ENCODE results near the gene RSPO1.

The RSPO1 gene

GRCh38 chr1:37656881-37657280, 22.2 kb upstream of the RSPO1 start:
- no peak for DNase-seq (ENCODE audit: low read depth in 2 of 2)

GRCh38 chr1:37656026-37656425, 21.3 kb upstream of the RSPO1 start:
- DNase-seq (ENCODE audit: low read depth in 2 of 2) = no peak

GRCh38 chr1:37655274-37655673, 20.6 kb upstream of the RSPO1 start:
- DNase-seq (ENCODE audit: low read depth in 2 of 2) = no peak

- no peak for DNase-seq (ENCODE audit: low read depth in 2 of 2)
These were observed 19.2 kb upstream of the RSPO1 start for GRCh38 chr1:37653906-37654305.

- no peak for DNase-seq (ENCODE audit: low read depth in 2 of 2)
These were observed 18.3 kb upstream of the RSPO1 start for GRCh38 chr1:37652976-37653375.

- DNase-seq (ENCODE audit: low read depth in 2 of 2) = no peak
These were observed 17.1 kb upstream of the RSPO1 start for GRCh38 chr1:37651803-37652202.

GRCh38 chr1:37650721-37651120, 16.0 kb upstream of the RSPO1 start:
- DNase-seq (ENCODE audit: low read depth in 2 of 2) = no peak

- DNase-seq (ENCODE audit: low read depth in 2 of 2) = no peak
These were observed 15.5 kb upstream of the RSPO1 start for GRCh38 chr1:37650173-37650572.

- DNase-seq (ENCODE audit: low read depth in 2 of 2) = no peak
These were observed 12.6 kb upstream of the RSPO1 start for GRCh38 chr1:37647281-37647680.

- DNase-seq (ENCODE audit: low read depth in 2 of 2) = no peak
These were observed 6.4 kb upstream of the RSPO1 start for GRCh38 chr1:37641059-37641458.

- no peak for DNase-seq (ENCODE audit: low read depth in 2 of 2)
These were observed 1.7 kb upstream of the RSPO1 start for GRCh38 chr1:37636435-37636834.

- no peak for DNase-seq (ENCODE audit: low read depth in 2 of 2)
These were observed 555 bp upstream of the RSPO1 start for GRCh38 chr1:37634992-37635902.

- DNase-seq (ENCODE audit: low read depth in 2 of 2) = no peak
These were observed 801 bp downstream of the RSPO1 start for GRCh38 chr1:37633938-37634243.

- DNase-seq (ENCODE audit: low read depth in 2 of 2) = no peak
These were observed 1.4 kb downstream of the RSPO1 start for GRCh38 chr1:37633040-37633937.

GRCh38 chr1:37631036-37631435, 3.7 kb downstream of the RSPO1 start:
- no peak for DNase-seq (ENCODE audit: low read depth in 2 of 2)

- DNase-seq (ENCODE audit: low read depth in 2 of 2) = no peak
These were observed 4.2 kb downstream of the RSPO1 start for GRCh38 chr1:37630426-37631028.

GRCh38 chr1:37629726-37630425, 4.8 kb downstream of the RSPO1 start:
- DNase-seq (ENCODE audit: low read depth in 2 of 2) = no peak

- no peak for DNase-seq (ENCODE audit: low read depth in 2 of 2)
These were observed 5.7 kb downstream of the RSPO1 start for GRCh38 chr1:37629008-37629407.

GRCh38 chr1:37628026-37628556, 6.6 kb downstream of the RSPO1 start:
- DNase-seq (ENCODE audit: low read depth in 2 of 2) = no peak

- no peak for DNase-seq (ENCODE audit: low read depth in 2 of 2)
These were observed 12.6 kb downstream of the RSPO1 start for GRCh38 chr1:37622131-37622530.

GRCh38 chr1:37621326-37621870, 13.3 kb downstream of the RSPO1 start:
- DNase-seq (ENCODE audit: low read depth in 2 of 2) = no peak
